MM.1S (cell line): Measurements from ENCODE around the gene LIMS2.

ENCODE experiments used
- EZH2 ChIP-seq: fragments of 300-600 bp; sonication (generic); optimal IDR thresholded peaks from 2 replicates; pipeline ENCODE3; 2017; ENCODE audit warnings: low read depth, mild to moderate bottlenecking, antibody characterized with exemption, low read length, mixed read lengths
- TF ChIP-seq, protein P1 (sequence below): fragments of 300-600 bp; sonication (generic); IDR thresholded peaks from 2 replicates; pipeline ENCODE4 v1.5.1; 2016; ENCODE audit warnings: antibody characterized with exemption, low read length, mixed read lengths

DNA sequence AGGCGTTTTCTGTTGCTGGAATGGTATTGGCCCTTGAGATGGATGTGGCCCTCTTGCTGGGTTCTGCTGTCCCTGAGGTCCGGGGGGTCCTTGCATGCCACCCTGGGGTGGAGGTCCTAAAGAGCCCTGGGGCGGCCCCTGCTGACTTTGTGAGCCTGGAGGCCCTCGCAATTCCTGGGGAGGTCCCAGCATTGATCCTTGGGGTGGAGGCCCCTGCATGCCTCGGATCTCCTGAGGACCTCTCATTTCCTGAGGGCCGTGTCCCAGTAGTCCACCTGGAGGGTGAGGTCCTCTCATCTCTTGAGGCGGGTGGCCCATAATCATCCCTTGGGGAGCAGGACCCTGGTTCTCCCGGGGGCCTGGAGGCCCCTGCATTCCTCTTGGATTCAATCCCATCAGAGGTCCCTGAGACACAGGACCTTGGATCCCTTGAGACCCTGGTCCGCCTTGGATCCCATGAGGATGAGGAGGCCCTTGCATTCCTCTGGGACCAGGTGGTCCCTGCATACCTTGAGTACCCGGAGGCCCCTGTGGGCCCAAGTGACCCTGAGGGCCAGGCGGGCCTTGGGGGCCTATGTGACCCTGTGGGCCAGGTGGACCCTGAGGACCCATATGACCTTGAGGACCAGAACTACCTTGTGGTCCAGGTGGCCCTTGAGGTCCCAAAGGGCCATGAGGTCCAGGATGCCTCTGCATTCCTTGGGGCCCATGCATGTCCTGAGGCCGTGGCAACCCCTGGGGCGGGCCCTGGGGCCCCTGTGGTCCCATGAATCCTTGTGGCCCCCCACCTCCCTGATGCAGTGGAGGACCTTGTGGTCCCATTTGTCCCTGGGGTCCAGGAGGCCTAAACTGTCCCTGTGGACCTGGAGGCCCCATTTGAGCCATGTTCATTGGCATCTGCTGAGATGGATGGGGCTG lies 44.2 kb upstream of the LIMS2 start:
- TF ChIP-seq, protein P1, sequence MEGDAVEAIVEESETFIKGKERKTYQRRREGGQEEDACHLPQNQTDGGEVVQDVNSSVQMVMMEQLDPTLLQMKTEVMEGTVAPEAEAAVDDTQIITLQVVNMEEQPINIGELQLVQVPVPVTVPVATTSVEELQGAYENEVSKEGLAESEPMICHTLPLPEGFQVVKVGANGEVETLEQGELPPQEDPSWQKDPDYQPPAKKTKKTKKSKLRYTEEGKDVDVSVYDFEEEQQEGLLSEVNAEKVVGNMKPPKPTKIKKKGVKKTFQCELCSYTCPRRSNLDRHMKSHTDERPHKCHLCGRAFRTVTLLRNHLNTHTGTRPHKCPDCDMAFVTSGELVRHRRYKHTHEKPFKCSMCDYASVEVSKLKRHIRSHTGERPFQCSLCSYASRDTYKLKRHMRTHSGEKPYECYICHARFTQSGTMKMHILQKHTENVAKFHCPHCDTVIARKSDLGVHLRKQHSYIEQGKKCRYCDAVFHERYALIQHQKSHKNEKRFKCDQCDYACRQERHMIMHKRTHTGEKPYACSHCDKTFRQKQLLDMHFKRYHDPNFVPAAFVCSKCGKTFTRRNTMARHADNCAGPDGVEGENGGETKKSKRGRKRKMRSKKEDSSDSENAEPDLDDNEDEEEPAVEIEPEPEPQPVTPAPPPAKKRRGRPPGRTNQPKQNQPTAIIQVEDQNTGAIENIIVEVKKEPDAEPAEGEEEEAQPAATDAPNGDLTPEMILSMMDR: no peak
- TF ChIP-seq EZH2: no peak
